ENCODE data around the gene CPNE2.

DNA sequence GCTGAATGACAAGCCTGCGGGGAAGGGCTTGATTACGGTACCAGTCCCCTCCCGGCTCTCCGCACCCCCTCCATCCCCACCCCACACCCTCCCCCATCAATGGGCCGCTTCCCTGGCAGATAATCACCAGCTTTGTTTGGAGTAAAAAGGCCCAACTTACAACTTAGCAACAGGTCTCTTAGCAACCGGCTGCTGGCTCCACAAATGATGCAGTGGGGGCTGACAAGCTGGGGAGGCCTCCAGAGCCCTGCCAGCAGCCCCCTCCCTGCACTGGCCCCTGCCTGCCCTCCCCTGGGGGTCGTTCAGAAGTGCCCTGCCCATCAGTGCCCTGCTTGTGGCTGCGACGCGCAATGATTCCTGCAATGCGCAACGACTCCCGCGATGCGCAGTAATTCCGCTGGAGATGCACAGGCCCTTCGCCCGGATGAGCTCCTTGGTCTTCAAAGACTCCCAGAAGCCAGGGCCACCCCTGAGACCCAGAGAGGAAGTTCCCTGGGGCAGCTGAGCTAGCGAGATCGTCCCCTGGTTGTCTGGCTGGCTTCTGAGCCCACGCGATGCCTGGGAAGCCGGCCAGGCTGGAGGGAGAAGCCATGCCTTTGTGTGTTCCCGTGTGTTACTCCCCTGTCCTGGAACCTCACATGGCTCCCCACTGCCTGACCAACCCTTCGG is 23.3 kb downstream of the CPNE2 start:
- TF ChIP-seq, protein P1, sequence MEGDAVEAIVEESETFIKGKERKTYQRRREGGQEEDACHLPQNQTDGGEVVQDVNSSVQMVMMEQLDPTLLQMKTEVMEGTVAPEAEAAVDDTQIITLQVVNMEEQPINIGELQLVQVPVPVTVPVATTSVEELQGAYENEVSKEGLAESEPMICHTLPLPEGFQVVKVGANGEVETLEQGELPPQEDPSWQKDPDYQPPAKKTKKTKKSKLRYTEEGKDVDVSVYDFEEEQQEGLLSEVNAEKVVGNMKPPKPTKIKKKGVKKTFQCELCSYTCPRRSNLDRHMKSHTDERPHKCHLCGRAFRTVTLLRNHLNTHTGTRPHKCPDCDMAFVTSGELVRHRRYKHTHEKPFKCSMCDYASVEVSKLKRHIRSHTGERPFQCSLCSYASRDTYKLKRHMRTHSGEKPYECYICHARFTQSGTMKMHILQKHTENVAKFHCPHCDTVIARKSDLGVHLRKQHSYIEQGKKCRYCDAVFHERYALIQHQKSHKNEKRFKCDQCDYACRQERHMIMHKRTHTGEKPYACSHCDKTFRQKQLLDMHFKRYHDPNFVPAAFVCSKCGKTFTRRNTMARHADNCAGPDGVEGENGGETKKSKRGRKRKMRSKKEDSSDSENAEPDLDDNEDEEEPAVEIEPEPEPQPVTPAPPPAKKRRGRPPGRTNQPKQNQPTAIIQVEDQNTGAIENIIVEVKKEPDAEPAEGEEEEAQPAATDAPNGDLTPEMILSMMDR (IDR thresholded peaks at IDR 0.05) = no peak
- no peak for TF ChIP-seq POLR2AphosphoS5 (IDR thresholded peaks at IDR 0.05)
- no peak for TF ChIP-seq POLR2A (IDR thresholded peaks at IDR 0.05)
- TF ChIP-seq EP300 (IDR thresholded peaks at IDR 0.05) = no peak

Data from upper lobe of left lung (tissue), 4 donors.